HG02759 (cell line): Measurements from ENCODE around the gene ISLR.

ENCODE experiments used
- ATAC-seq: cut with Tn5 transposase; IDR thresholded peaks from one replicate; pipeline ENCODE4 v1.9.1; 2021; ENCODE audit warnings: mild to moderate bottlenecking, moderate library complexity; ENCODE audit not compliant: unreplicated experiment

The ISLR gene

GRCh38 chr15:74173380-74174218, at the start of gene ISLR:
Gene ISLR (plus strand): TSS chr15:74173710. CDS start chr15:74174859, 1,149 bp downstream.
- ATAC-seq = no peak

- no peak for ATAC-seq
Measured at GRCh38 chr15:74124196-74124595, 49.3 kb upstream of the ISLR start.

GRCh38 chr15:74124759-74125158, 48.8 kb upstream of the ISLR start:
- ATAC-seq = no peak

GRCh38 chr15:74127255-74127953, 46.1 kb upstream of the ISLR start:
- no peak for ATAC-seq

GRCh38 chr15:74127954-74128784, 45.3 kb upstream of the ISLR start:
- no peak for ATAC-seq

- no peak for ATAC-seq
Measured at GRCh38 chr15:74128785-74129585, 44.5 kb upstream of the ISLR start.

- no peak for ATAC-seq
Measured at GRCh38 chr15:74129586-74130154, 43.8 kb upstream of the ISLR start.

GRCh38 chr15:74130155-74130848, 43.2 kb upstream of the ISLR start, which contains the start of gene ISLR2:
Gene ISLR2 (plus strand): TSS chr15:74130586. CDS start chr15:74132755, 2,169 bp downstream.
- ATAC-seq = no peak

GRCh38 chr15:74130849-74131627, 42.5 kb upstream of the ISLR start:
- no peak for ATAC-seq

- no peak for ATAC-seq
Measured at GRCh38 chr15:74131628-74132413, 41.7 kb upstream of the ISLR start.

GRCh38 chr15:74132681-74133651, 40.5 kb upstream of the ISLR start:
- no peak for ATAC-seq

GRCh38 chr15:74133694-74134386, 39.7 kb upstream of the ISLR start:
- no peak for ATAC-seq

- no peak for ATAC-seq
Measured at GRCh38 chr15:74134387-74135027, 39.0 kb upstream of the ISLR start.

- no peak for ATAC-seq
Measured at GRCh38 chr15:74135041-74135565, 38.4 kb upstream of the ISLR start.

- ATAC-seq = no peak
Measured at GRCh38 chr15:74136540-74136813, 37.0 kb upstream of the ISLR start.
